RKO (cell line): Measurements from ENCODE around the gene PRKD1.
"Not testable (repeated sequence)": the region's sequence is repeated elsewhere in the genome, so short reads cannot be mapped to it uniquely, and the experiment has no call there.

Source experiments
- DNase-seq: peaks from one replicate; pipeline ENCODE4 v3.0.0-alpha.2; 2016; ENCODE audit warnings: low spot score

PRKD1 gene

GRCh38 chr14:29798811-29799210, 128.8 kb downstream of the PRKD1 start:
- DNase-seq, result no peak

- no peak for DNase-seq
These were observed 129.5 kb downstream of the PRKD1 start for GRCh38 chr14:29798108-29798663.

GRCh38 chr14:29796853-29797252, 130.8 kb downstream of the PRKD1 start:
- DNase-seq, result no peak

GRCh38 chr14:29789475-29789874, 138.2 kb downstream of the PRKD1 start:
- no peak for DNase-seq

GRCh38 chr14:29788093-29788492, 139.6 kb downstream of the PRKD1 start:
- no peak for DNase-seq

- no peak for DNase-seq
These were observed 144.1 kb downstream of the PRKD1 start for GRCh38 chr14:29783556-29783955.

- DNase-seq, result no peak
These were observed 145.6 kb downstream of the PRKD1 start for GRCh38 chr14:29782041-29782440.

- DNase-seq, result not testable (repeated sequence)
These were observed 150.5 kb downstream of the PRKD1 start for GRCh38 chr14:29777142-29777541.

- no peak for DNase-seq
These were observed 153.7 kb downstream of the PRKD1 start for GRCh38 chr14:29773990-29774389.

- DNase-seq, result no peak
These were observed 164.2 kb downstream of the PRKD1 start for GRCh38 chr14:29763342-29763858.

- DNase-seq, result no peak
These were observed 167.9 kb downstream of the PRKD1 start for GRCh38 chr14:29759521-29760340.

- no peak for DNase-seq
These were observed 169.9 kb downstream of the PRKD1 start for GRCh38 chr14:29757711-29758233.

- no peak for DNase-seq
These were observed 170.4 kb downstream of the PRKD1 start for GRCh38 chr14:29757188-29757680.

- no peak for DNase-seq
These were observed 171.6 kb downstream of the PRKD1 start for GRCh38 chr14:29756019-29756385.

GRCh38 chr14:29755311-29756018, 172.2 kb downstream of the PRKD1 start:
- no peak for DNase-seq

- no peak for DNase-seq
These were observed 173.5 kb downstream of the PRKD1 start for GRCh38 chr14:29754134-29754533.

- DNase-seq, result no peak
These were observed 175.3 kb downstream of the PRKD1 start for GRCh38 chr14:29752221-29752923.

- DNase-seq, result no peak
These were observed 177.8 kb downstream of the PRKD1 start for GRCh38 chr14:29749829-29750228.

- DNase-seq, result peak; percentile 6
These were observed 178.3 kb downstream of the PRKD1 start for GRCh38 chr14:29749327-29749726.

GRCh38 chr14:29745863-29746262, 181.8 kb downstream of the PRKD1 start:
- no peak for DNase-seq

GRCh38 chr14:29743531-29743930, 184.1 kb downstream of the PRKD1 start:
- DNase-seq, result no peak

- no peak for DNase-seq
These were observed 185.7 kb downstream of the PRKD1 start for GRCh38 chr14:29741909-29742401.
